CD4-positive, alpha-beta T cell treated with Interleukin-1 beta for 1 hour (primary cell): ENCODE results near the gene RUNX1.

Experiments used
- DNase-seq, 2 donors: peaks; one replicate each; pipeline ENCODE4 v3.0.0-alpha.2; 2020 to 2022

RUNX1 gene

GRCh38 chr21:35035581-35035980 is 13.5 kb downstream of the RUNX1 start:
- no peak for DNase-seq

GRCh38 chr21:35035116-35035515 is 14.0 kb downstream of the RUNX1 start:
- no peak for DNase-seq

GRCh38 chr21:35034203-35034926 is 14.7 kb downstream of the RUNX1 start:
- no peak for DNase-seq

- no peak for DNase-seq
Observed at GRCh38 chr21:35032474-35033263, 16.4 kb downstream of the RUNX1 start.

DNA sequence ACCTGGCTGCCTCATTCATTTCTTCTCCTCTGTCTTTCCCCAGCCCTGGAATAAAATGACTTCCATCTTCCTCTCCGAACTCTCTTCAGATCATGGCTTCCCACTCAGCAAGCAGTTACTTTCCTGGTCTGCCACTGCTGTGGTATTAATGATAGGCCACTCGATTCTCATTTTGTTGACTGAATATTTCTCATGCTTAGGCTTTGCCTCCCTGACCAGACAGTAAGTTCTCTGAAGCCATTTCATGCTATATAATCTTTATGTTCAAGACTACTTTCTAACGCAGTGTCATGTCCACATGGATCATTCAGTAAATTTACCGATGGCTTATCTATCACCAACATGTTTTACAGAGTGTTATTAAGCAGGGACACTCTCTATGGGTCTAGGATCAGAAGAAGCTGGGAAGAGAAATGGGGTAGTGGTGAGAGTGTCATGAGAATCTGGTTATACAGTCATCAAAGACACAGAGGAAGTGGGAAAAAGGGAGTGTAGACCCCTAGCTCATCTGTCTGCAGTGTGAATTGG is 20.6 kb downstream of the RUNX1 start:
- no peak for DNase-seq

- DNase-seq = no peak
Observed at GRCh38 chr21:35027563-35028450, 21.3 kb downstream of the RUNX1 start.

DNA sequence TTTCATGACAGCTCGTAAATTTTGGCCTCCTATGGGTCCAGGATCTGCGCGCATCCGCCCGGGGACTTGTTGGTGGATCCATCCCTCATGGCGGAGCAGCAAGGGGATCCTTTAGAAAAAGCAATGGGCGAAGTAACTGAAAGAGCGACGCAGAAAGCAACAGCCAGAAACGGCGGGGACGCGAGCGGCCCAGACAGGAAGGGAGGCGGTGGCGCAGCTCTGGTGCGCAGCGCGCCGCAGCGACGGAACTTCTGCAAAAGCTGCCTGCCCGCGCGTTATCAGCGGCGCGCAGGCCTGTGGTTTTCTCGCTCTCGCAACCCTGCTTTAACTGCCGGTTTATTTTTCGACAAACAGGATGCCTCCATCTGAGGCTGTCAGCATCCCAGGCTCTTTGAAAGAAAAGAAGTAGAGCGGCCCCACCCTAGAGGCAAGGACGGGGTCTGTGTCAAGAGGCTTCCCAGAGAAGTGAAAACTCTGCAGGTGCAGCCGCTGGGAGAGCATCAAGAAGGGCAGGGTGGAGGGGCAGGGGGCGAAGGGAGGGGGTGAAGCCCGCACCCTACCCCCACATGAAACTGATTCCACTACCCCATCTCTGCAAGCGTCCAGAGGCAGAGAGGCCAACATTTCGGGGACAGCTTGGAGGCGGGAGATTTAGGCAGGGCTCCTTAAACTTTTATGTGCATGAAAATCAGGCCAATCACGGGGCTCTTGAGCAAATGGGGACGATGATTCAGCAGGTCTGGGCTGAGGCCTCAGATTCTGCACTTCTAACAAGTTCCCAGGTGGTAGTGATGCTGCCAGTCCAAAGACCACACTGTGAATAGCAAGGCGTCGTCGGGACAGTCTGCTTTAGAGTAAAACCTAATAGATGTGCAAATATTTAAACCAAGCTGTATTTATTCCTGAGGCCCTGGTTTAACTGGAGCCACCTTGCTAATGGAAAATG is 22.2 kb downstream of the RUNX1 start:
- DNase-seq = peak; percentile 84 to 87

GRCh38 chr21:35026153-35026500 is 23.0 kb downstream of the RUNX1 start:
- DNase-seq = no peak

GRCh38 chr21:35025206-35026152 is 23.6 kb downstream of the RUNX1 start:
- no peak for DNase-seq

- no peak for DNase-seq
Observed at GRCh38 chr21:35024513-35024912, 24.6 kb downstream of the RUNX1 start.

DNA sequence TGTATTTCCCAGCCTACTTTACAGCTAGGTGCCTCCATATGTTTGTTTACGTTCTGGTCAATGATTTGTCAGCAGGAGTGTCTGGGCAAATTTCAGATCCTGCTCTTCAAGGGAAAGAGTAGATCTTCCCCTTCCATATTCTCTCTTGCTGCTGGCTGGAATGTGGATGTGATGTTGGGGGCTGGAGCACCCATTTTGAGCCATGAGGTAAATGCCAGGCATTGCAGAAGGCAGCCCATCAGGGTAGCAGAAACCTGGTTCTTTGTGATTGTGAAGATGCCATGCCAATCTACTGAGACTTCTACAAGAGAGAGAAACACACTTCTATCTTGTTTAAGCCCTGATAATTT is 25.1 kb downstream of the RUNX1 start:
- no peak for DNase-seq

DNA sequence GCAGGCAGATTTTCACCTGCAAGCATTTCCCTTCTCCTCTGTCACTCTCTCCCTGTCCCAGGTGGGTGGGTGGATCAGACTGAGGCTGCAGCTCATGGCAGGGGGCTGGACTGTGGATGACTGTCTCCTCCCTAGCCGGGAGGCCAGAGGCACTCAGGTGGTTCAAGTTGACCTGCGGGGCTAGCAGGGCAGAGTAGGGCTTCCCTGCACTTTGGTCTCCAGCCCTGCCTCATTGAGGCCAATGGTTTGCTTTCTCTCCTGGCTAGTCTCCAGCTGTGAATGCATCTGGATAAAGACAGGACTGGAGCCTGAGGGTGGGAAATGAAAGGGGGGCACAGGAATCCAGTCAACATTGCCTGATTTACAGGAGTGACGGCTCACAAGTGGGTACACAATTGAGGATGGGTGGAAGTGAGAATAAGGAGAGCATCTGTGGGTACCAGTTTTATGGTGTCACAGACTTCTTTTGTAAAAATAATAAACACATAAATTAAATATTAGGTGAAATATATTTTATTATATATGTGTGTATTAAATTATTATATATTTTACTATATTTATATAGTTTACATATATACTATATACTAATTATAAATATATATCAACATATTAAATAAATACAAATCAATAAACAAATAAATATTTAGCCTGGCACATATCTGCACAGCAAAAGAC is 25.6 kb downstream of the RUNX1 start:
- no peak for DNase-seq

DNA sequence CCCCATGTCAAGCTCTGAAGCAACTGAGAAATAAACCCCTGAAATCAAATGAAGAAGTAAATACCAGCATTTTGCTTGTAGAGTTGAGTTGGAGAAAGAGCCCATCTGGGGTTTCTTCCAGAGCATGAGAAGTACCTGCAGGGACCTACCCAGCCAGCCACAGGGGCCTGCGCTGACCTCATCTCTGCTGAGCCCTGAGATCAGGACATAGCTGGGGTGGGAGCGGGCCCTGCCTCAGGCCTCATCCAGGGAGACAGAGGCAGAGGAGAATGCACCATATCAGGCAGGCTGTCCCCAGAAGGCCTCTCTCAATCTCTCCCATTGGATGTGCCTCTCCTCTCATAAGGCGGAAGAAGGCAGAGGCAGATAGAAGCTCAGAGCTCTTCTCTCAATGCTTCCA is 27.6 kb downstream of the RUNX1 start:
- no peak for DNase-seq

GRCh38 chr21:35020902-35021301 is 28.2 kb downstream of the RUNX1 start:
- DNase-seq = no peak

DNA sequence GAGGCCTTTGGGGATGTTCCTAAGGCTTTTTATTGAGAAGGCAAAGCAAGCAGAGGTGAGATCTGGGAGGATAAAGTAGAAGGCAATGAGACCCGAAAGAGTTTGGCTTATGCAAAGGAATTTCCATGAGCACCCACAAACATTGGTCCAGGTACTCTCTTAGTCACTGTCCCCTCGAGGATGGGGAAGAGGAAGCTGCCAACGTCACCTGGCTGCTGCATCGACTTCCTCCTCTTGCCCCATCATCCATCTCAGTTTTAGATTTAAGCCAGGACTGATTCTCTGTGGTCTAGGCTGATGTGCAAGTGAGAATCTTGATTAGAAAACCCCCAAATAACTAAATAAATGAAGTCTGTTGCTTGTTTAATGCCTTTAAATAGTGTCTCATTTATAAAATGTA is 28.7 kb downstream of the RUNX1 start:
- peak; percentile 35 to 44 for DNase-seq

DNA sequence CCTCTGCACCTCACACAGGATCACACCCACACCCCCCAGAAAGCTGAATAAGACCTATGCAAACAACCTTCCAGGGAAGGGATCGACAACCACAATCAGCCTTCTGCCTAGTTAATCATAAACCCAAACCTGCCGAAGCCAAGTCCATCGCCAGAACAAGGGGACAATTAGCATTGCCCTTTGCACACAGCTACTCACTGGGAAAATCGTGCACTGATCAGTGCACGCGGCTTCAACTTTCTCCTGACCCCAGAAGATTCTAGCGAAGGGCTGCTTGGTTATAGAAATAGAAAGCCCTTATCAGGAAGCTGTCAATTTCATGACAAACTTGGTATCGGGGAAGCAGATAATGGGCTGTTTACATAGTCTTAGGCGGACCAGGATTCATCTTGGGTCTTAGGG is 29.5 kb downstream of the RUNX1 start:
- no peak for DNase-seq

GRCh38 chr21:35017256-35017655 is 31.8 kb downstream of the RUNX1 start:
- DNase-seq = no peak

- DNase-seq = no peak
Observed at GRCh38 chr21:35016517-35017188, 32.4 kb downstream of the RUNX1 start.

DNA sequence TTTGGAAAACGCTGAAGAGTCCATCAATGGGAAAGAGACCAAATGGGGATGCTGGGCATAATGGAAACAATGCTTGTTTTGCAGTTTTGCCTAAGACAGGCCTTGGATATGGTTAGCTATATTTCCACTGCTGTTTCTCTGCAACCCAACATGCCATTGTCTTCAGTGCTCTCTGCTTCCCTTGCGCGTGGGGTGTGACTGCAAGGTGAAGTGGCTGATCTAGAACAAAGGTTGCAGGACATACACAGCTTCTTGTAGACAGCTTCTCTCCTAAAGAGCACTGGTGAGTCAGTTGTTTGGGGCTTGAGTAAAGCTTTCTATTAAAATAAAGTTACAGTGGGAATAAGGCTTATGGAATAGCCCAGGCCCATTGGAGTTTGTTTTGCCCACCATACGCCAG is 33.0 kb downstream of the RUNX1 start:
- DNase-seq = no peak
